CD4-positive, alpha-beta T cell treated with Interleukin-17A for 4 hours (primary cell): ENCODE results near the gene RPL10A.

Source experiments
- DNase-seq: peaks from one replicate; pipeline ENCODE4 v3.0.0-alpha.2; 2020; ENCODE audit warnings: mixed read lengths

Gene RPL10A

GRCh38 chr6:35493307-35493983 is 25.2 kb downstream of the RPL10A start:
- DNase-seq: no peak

GRCh38 chr6:35494161-35494563 is 26.0 kb downstream of the RPL10A start:
- DNase-seq: no peak

GRCh38 chr6:35495258-35496035 is 27.2 kb downstream of the RPL10A start:
- DNase-seq: no peak

GRCh38 chr6:35496036-35496840 is 28.0 kb downstream of the RPL10A start:
- no peak for DNase-seq

- DNase-seq: peak; percentile 70
These were observed 28.8 kb downstream of the RPL10A start, which contains the start of gene TEAD3 for GRCh38 chr6:35496841-35497570. Gene TEAD3, minus strand, starts transcription at chr6:35497079.

GRCh38 chr6:35497571-35498421 is 29.6 kb downstream of the RPL10A start:
- peak; percentile 56 for DNase-seq

- no peak for DNase-seq
These were observed 30.3 kb downstream of the RPL10A start for GRCh38 chr6:35498422-35499067.

- no peak for DNase-seq
These were observed 31.2 kb downstream of the RPL10A start for GRCh38 chr6:35499372-35499771.

GRCh38 chr6:35500782-35501181 is 32.6 kb downstream of the RPL10A start:
- DNase-seq: no peak

- no peak for DNase-seq
These were observed 33.6 kb downstream of the RPL10A start for GRCh38 chr6:35501784-35502183.

- DNase-seq: no peak
These were observed 35.3 kb downstream of the RPL10A start for GRCh38 chr6:35503534-35503933.

GRCh38 chr6:35505999-35506412 is 37.8 kb downstream of the RPL10A start:
- DNase-seq: no peak

- no peak for DNase-seq
These were observed 38.3 kb downstream of the RPL10A start for GRCh38 chr6:35506536-35506935.

- DNase-seq: no peak
These were observed 39.0 kb downstream of the RPL10A start for GRCh38 chr6:35507221-35507620.

GRCh38 chr6:35508027-35508426 is 39.8 kb downstream of the RPL10A start:
- no peak for DNase-seq

- DNase-seq: no peak
These were observed 40.3 kb downstream of the RPL10A start for GRCh38 chr6:35508542-35508941.

- no peak for DNase-seq
These were observed 42.8 kb downstream of the RPL10A start for GRCh38 chr6:35510916-35511561.

GRCh38 chr6:35511562-35511941 is 43.4 kb downstream of the RPL10A start:
- no peak for DNase-seq

GRCh38 chr6:35512006-35512405 is 43.8 kb downstream of the RPL10A start:
- DNase-seq: no peak

- no peak for DNase-seq
These were observed 44.5 kb downstream of the RPL10A start, which contains the start of gene TULP1 for GRCh38 chr6:35512740-35513139. Gene TULP1, minus strand, starts transcription at chr6:35512896. Its CDS starts 38 bp downstream, at chr6:35512858.

GRCh38 chr6:35514587-35514986 is 46.4 kb downstream of the RPL10A start:
- DNase-seq: no peak
